K562 (cell line): Measurements from ENCODE around the gene SOX12. TPM values are rescaled to one million over a fixed set of nuclear protein-coding genes. Genes with fewer than 3 reads are reported as not detected.

ENCODE experiments used
- ATAC-seq: fragments of 200-7000 bp; cut with Tn5 transposase; 3 replicates; pipeline ENCODE4 v1.9.1; 2020; ENCODE audit warnings: moderate library complexity
- BruUV-seq: library from RNA; stranded (reverse); fragments of 400-500 nt; replicated peaks from 2 replicates; lab custom pipeline; 2021; lab: Mats Ljungman, UMichigan
- CTCF ChIA-PET: fragments of 300-600 bp; formaldehyde crosslinking; extraction: SDS; loops from one replicate; lab custom pipeline; 2021; ENCODE audit warnings: low intra/inter-chr PET ratio; lab: Yijun Ruan, JAX
- POLR2A ChIA-PET: fragments of 300-600, 350-650 bp; sonication (Branson Sonifier 250); formaldehyde crosslinking; extraction: SDS; loops from one replicate; lab custom pipeline; 2021; ENCODE audit warnings: antibody characterized with exemption, inconsistent platforms; lab: Yijun Ruan, JAX
- DNase-seq, 4 experiments: peaks; one replicate each; pipeline versions ENCODE4 v3.0.0 to v3.0.0-alpha.2; 2011 to 2018; ENCODE audit warnings: low spot score in 3 of 4, mixed read lengths in 3 of 4; ENCODE audit errors: extremely low read depth in 1 of 4
- FAIRE-seq: peaks from 2 replicates; lab custom pipeline; 2011; peaks lifted over from hg19 to GRCh38; lab: Jason Lieb, UNC
- H2AFZ ChIP-seq: 2 replicates; pipeline ENCODE4 v1.6.0; 2011; ENCODE audit warnings: low read depth, low read length, control low read depth, inconsistent platforms
- H3K27ac ChIP-seq: fragments of 200-600 bp; 3 replicates; pipeline ENCODE4 v1.8.0; 2011; ENCODE audit warnings: low read depth, mild to moderate bottlenecking, control low read depth, inconsistent platforms, low read length, moderate library complexity, mixed read lengths; ENCODE audit errors: extremely low read depth
- H3K27me3 ChIP-seq, 2 experiments: fragments of 300-600 bp in 1 of 2; 2 replicates in 1 of 2; 3 replicates in 1 of 2; pipeline versions ENCODE4 v1.6.0 to v1.8.0; 2011; ENCODE audit warnings: inconsistent platforms in 2 of 2, low read length in 2 of 2, mild to moderate bottlenecking in 1 of 2, mixed read lengths in 1 of 2, moderate library complexity in 1 of 2; ENCODE audit not compliant: control insufficient read depth in 2 of 2, insufficient read depth in 2 of 2
- H3K36me3 ChIP-seq: fragments of 300-600 bp; 3 replicates; pipeline ENCODE4 v1.8.0; 2011; ENCODE audit warnings: mild to moderate bottlenecking, low read length, inconsistent platforms; ENCODE audit not compliant: control insufficient read depth, insufficient read depth
- H3K4me1 ChIP-seq, 2 experiments: fragments of 200-600 bp in 1 of 2; replicated peaks in 1 of 2; 2 replicates in 1 of 2; 3 replicates in 1 of 2; pipeline versions ENCODE4 v1.5.1 to v1.8.0; 2011; ENCODE audit warnings: inconsistent platforms in 2 of 2, low read length in 2 of 2, mild to moderate bottlenecking in 1 of 2, mixed read lengths in 1 of 2, moderate library complexity in 1 of 2; ENCODE audit not compliant: control insufficient read depth in 2 of 2, insufficient read depth in 2 of 2
- H3K4me2 ChIP-seq: 2 replicates; pipeline ENCODE4 v1.6.1; 2011; ENCODE audit warnings: low read length, control low read depth, inconsistent platforms, mixed read lengths; ENCODE audit not compliant: insufficient read depth
- H3K4me3 ChIP-seq: fragments of 200-600 bp; sonication (generic), shearing (Covaris generic); 2 replicates; pipeline ENCODE4 v1.5.1; 2016; ENCODE audit warnings: control low read depth, inconsistent platforms
- H3K79me2 ChIP-seq: fragments of 200-600 bp; 3 replicates; pipeline ENCODE4 v1.8.0; 2011; ENCODE audit warnings: low read length, inconsistent platforms; ENCODE audit not compliant: control insufficient read depth, insufficient read depth
- H3K9ac ChIP-seq, 2 experiments: 2 replicates each; pipeline versions ENCODE4 v1.6.0 to v1.6.1; 2011; ENCODE audit warnings: low read depth in 2 of 2, low read length in 2 of 2, control low read depth in 1 of 2, inconsistent platforms in 1 of 2, mild to moderate bottlenecking in 1 of 2, mixed read lengths in 1 of 2; ENCODE audit not compliant: insufficient read depth in 1 of 2
- H3K9me1 ChIP-seq: one replicate; pipeline ENCODE4 v1.6.0; 2011; ENCODE audit warnings: inconsistent platforms, mild to moderate bottlenecking, low read length, moderate library complexity; ENCODE audit not compliant: control insufficient read depth, insufficient read depth
- H3K9me3 ChIP-seq: replicated peaks from 2 replicates; pipeline ENCODE4 v1.5.1; 2011; ENCODE audit warnings: low read depth, low read length, inconsistent platforms; ENCODE audit not compliant: control insufficient read depth, insufficient read depth
- H4K20me1 ChIP-seq: replicated peaks from 2 replicates; pipeline ENCODE4 v1.6.1; 2011; ENCODE audit warnings: low read length, inconsistent platforms, mixed read lengths; ENCODE audit not compliant: control insufficient read depth, insufficient read depth
- ILK ChIP-seq: fragments of 450-650 bp; IDR thresholded peaks from 2 replicates; pipeline ENCODE4 v1.6.1; 2016; ENCODE audit warnings: missing genetic modification characterization, low read depth, mild to moderate bottlenecking, missing compliant biosample characterization, moderate library complexity, borderline replicate concordance
- KLF6 ChIP-seq: fragments of 250-450 bp; sonication (Bioruptor Pico); IDR thresholded peaks from 2 replicates; pipeline ENCODE4 v1.4.0; 2020; ENCODE audit warnings: mild to moderate bottlenecking, moderate library complexity, borderline replicate concordance
- MAZ ChIP-seq, 2 experiments: fragments of 450-650 bp in 1 of 2; sonication (generic) in 1 of 2; formaldehyde crosslinking; IDR thresholded peaks in 1 of 2; conservative IDR thresholded peaks in 1 of 2; 2 replicates each; pipeline versions ENCODE4 v1.4.0 to v1.5.0; 2020; ENCODE audit warnings: mild to moderate bottlenecking in 1 of 2, missing genetic modification reagents in 1 of 2
- MCM5 ChIP-seq: fragments of 450-650 bp; IDR thresholded peaks from 2 replicates; pipeline ENCODE4 v1.6.1; 2016; ENCODE audit warnings: low read depth
- NRF1 ChIP-seq, 2 experiments: fragments of 450-650 bp; IDR thresholded peaks in 1 of 2; conservative IDR thresholded peaks in 1 of 2; 2 replicates each; pipeline ENCODE4 v1.6.1; 2014; ENCODE audit warnings: mild to moderate bottlenecking in 2 of 2
- PHF8 ChIP-seq: fragments of 200-600 bp; sonication (generic); IDR thresholded peaks from 2 replicates; pipeline ENCODE4 v1.6.1; 2012; ENCODE audit warnings: mixed run types, mild to moderate bottlenecking, inconsistent platforms, low read length, moderate library complexity, borderline replicate concordance
- PTBP1 ChIP-seq: fragments of 200-400 bp; formaldehyde crosslinking; IDR thresholded peaks from 2 replicates; pipeline ENCODE4 v1.6.1; 2017; ENCODE audit warnings: low read depth, low read length
- STAT5B ChIP-seq: fragments of 250-450 bp; sonication (Bioruptor Pico); IDR thresholded peaks from 2 replicates; pipeline ENCODE4 v1.8.0; 2021; ENCODE audit warnings: mild to moderate bottlenecking, inconsistent platforms
- WGBS: fragments of 100-300 bp; shearing (Covaris generic); methylation state at CpG from one replicate; pipeline ENCODE4 v1.1.6; 2016; ENCODE audit warnings: low coverage, mixed read lengths; ENCODE audit not compliant: insufficient coverage; ENCODE audit errors: missing lambda C conversion rate; 5-methylcytosine and 5-hydroxymethylcytosine counted together
- in situ Hi-C: fragments of 300-500 bp; cut with MboI; formaldehyde crosslinking; loops from 4 replicates; pipeline ENCODE4 v1.15.0; 2018; ENCODE audit warnings: inconsistent platforms, mixed read lengths
- intact Hi-C: fragments of 100-400 bp; cut with micrococcal nuclease; formaldehyde crosslinking; loops from 2 replicates; pipeline ENCODE4 v1.14.2; 2022
- polyA plus RNA-seq, 8 experiments: library from polyadenylated mRNA; depleted of rRNA in 4 of 8; stranded (reverse) in 5 of 8; unstranded in 3 of 8; fragments of >200 nt; fragmentation: Nextera tagmentation in 2 of 8; fragmentation: Illumina TruSeq in 1 of 8; extraction: Ambion mirVana in 2 of 8; extraction: Trizol in 1 of 8; gene quantifications; 2 replicates each; pipeline versions ENCODE4 v1.2.1 to v1.2.3, GENCODE V29; 2011 to 2014; ENCODE audit warnings: inconsistent platforms in 1 of 8, missing spikeins in 1 of 8
- total RNA-seq, 7 experiments: library from RNA; depleted of rRNA in 6 of 7; stranded (reverse); fragments of >200 nt in 6 of 7; fragmentation: Illumina TruSeq in 2 of 7; extraction: Trizol in 2 of 7; gene quantifications; 2 replicates each; pipeline versions ENCODE4 v1.2.1 to v1.2.3, GENCODE V29; 2011 to 2021; ENCODE audit warnings: low replicate concordance in 1 of 7
- TF ChIP-seq, protein P1 (sequence below): sonication (generic); formaldehyde crosslinking; IDR thresholded peaks from 2 replicates; pipeline ENCODE4 v1.8.0; 2022; ENCODE audit warnings: missing genetic modification reagents, mild to moderate bottlenecking, borderline replicate concordance
- TF ChIP-seq, protein P2 (sequence below): fragments of 450-650 bp; formaldehyde crosslinking; IDR thresholded peaks from 2 replicates; pipeline ENCODE4 v1.4.0; 2020; ENCODE audit warnings: mild to moderate bottlenecking
- TF ChIP-seq, protein P3 (sequence below): sonication (generic); formaldehyde crosslinking; IDR thresholded peaks from 2 replicates; pipeline ENCODE4 v1.8.0; 2022; ENCODE audit warnings: mild to moderate bottlenecking, missing genetic modification reagents
- TF ChIP-seq, protein P4 (sequence below), 2 experiments: IDR thresholded peaks; 2 replicates each; pipeline ENCODE4 v1.6.1; 2011; ENCODE audit warnings: borderline replicate concordance in 1 of 2, control low read depth in 1 of 2, low read depth in 1 of 2, low read length in 1 of 2, mild to moderate bottlenecking in 1 of 2, mixed read lengths in 1 of 2, moderate library complexity in 1 of 2; ENCODE audit not compliant: insufficient read depth in 1 of 2, insufficient read length in 1 of 2, poor library complexity in 1 of 2, severe bottlenecking in 1 of 2; ENCODE audit errors: extremely low read depth in 1 of 2

Gene SOX12
- total and polyA plus RNA-seq, 9 of the 15 experiments (the other 6 are each of a cell fraction or from before 2014, with no cell fraction given), result 0.42 to 26.3 (median 2.6) TPM

DNA sequence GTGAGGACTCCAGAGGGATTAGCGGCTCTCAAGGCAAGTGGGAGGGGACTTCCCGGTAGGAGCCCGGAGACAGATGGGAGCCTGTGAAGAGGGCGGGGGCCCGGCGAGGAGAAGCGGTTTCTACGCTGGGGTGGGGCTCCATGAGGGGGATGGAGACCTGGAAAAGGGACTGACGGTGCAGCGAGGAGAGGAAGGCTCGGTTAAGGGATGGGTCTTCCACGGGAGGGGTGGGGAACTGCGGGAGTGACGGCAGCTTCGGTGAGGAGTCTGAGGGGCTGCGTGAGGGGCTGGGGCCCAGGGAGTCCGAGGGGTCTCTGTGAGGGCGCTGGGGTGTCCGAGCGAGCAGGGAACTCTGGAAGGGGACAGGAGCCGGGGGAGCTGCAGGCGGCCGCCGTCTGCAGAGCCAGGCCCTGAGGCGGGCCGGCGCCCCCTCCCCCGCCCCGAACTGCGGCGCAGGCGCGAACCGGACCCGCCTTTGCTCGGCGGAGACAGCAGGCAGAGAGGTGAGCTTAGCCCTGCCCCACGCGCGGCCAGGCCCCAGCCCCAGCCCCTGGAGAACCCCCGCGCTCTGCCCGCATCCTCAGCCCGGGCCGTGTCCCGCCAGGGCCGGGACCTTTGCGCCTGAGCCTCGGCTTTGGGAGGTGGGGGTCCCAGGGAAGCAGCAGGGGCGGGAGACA is 21.4 kb downstream of the SOX12 start, which contains the start of gene NRSN2:
TSS of gene NRSN2 (plus strand) at position 472 of the 677 bp plus-strand sequence. CDS start 2,533 bp downstream, outside the sequence.
- FAIRE-seq, result no peak
- peak within 1 kb of the TSS; percentile 96 for H3K27ac ChIP-seq
- no peak for TF ChIP-seq STAT5B
- TF ChIP-seq KLF6 (CRISPR knock-in tag), result no peak
- TF ChIP-seq, protein P1, sequence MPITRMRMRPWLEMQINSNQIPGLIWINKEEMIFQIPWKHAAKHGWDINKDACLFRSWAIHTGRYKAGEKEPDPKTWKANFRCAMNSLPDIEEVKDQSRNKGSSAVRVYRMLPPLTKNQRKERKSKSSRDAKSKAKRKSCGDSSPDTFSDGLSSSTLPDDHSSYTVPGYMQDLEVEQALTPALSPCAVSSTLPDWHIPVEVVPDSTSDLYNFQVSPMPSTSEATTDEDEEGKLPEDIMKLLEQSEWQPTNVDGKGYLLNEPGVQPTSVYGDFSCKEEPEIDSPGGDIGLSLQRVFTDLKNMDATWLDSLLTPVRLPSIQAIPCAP, result no peak
- TF ChIP-seq MAZ (CRISPR knock-in tag; conservative IDR thresholded peaks at IDR 0.05 in 1 of 2, IDR thresholded peaks at IDR 0.05 in 1 of 2), result peak in 1 of 2 experiments; percentile 69; a peak in 2 of 4 replicates
- no peak for TF ChIP-seq MCM5
- TF ChIP-seq, protein P2, sequence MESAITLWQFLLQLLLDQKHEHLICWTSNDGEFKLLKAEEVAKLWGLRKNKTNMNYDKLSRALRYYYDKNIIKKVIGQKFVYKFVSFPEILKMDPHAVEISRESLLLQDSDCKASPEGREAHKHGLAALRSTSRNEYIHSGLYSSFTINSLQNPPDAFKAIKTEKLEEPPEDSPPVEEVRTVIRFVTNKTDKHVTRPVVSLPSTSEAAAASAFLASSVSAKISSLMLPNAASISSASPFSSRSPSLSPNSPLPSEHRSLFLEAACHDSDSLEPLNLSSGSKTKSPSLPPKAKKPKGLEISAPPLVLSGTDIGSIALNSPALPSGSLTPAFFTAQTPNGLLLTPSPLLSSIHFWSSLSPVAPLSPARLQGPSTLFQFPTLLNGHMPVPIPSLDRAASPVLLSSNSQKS (CRISPR knock-in tag), result no peak
- no peak for TF ChIP-seq ILK (tag)
- TF ChIP-seq, protein P3, sequence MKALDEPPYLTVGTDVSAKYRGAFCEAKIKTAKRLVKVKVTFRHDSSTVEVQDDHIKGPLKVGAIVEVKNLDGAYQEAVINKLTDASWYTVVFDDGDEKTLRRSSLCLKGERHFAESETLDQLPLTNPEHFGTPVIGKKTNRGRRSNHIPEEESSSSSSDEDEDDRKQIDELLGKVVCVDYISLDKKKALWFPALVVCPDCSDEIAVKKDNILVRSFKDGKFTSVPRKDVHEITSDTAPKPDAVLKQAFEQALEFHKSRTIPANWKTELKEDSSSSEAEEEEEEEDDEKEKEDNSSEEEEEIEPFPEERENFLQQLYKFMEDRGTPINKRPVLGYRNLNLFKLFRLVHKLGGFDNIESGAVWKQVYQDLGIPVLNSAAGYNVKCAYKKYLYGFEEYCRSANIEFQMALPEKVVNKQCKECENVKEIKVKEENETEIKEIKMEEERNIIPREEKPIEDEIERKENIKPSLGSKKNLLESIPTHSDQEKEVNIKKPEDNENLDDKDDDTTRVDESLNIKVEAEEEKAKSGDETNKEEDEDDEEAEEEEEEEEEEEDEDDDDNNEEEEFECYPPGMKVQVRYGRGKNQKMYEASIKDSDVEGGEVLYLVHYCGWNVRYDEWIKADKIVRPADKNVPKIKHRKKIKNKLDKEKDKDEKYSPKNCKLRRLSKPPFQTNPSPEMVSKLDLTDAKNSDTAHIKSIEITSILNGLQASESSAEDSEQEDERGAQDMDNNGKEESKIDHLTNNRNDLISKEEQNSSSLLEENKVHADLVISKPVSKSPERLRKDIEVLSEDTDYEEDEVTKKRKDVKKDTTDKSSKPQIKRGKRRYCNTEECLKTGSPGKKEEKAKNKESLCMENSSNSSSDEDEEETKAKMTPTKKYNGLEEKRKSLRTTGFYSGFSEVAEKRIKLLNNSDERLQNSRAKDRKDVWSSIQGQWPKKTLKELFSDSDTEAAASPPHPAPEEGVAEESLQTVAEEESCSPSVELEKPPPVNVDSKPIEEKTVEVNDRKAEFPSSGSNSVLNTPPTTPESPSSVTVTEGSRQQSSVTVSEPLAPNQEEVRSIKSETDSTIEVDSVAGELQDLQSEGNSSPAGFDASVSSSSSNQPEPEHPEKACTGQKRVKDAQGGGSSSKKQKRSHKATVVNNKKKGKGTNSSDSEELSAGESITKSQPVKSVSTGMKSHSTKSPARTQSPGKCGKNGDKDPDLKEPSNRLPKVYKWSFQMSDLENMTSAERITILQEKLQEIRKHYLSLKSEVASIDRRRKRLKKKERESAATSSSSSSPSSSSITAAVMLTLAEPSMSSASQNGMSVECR (CRISPR knock-in tag), result 0 out of 2 replicates have a peak, but pooled peaks have one; percentile 31
- peak; percentile 29; the same call in 1 of the 2 replicates for TF ChIP-seq PHF8
- TF ChIP-seq NRF1 (conservative IDR thresholded peaks at IDR 0.05 in 1 of 2, IDR thresholded peaks at IDR 0.05 in 1 of 2), result peak; percentile 83 to 85
- TF ChIP-seq PTBP1, result no peak
- TF ChIP-seq, protein P4, sequence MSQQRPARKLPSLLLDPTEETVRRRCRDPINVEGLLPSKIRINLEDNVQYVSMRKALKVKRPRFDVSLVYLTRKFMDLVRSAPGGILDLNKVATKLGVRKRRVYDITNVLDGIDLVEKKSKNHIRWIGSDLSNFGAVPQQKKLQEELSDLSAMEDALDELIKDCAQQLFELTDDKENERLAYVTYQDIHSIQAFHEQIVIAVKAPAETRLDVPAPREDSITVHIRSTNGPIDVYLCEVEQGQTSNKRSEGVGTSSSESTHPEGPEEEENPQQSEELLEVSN (IDR thresholded peaks at IDR 0.05; ENCODE audit: borderline replicate concordance in 1 of 2, extremely low read depth in 1 of 2, insufficient read depth in 1 of 2, insufficient read length in 1 of 2, low read depth in 1 of 2, low read length in 1 of 2, poor library complexity in 1 of 2, severe bottlenecking in 1 of 2), result peak in 1 of 2 experiments; percentile 59

More for the DNA sequence above, 21.4 kb downstream of the SOX12 start, which contains the start of gene NRSN2:
- Histone ChIP-seq H3K27me3 (no peaks in the 10 kb centered on the region), H3K9me1 (no peaks in the 10 kb centered on the region), H3K4me1 (peaks cover 15 to 36% of the 10 kb centered on the region in 2 experiments), H3K4me2 (peak within 1 kb of the TSS; percentile 90), H3K79me2 (peaks cover 25% of the 10 kb centered on the region), H3K9ac (peak within 1 kb of the TSS; percentile 79 to 92), H3K4me3 (peak within 1 kb of the TSS; percentile 59), H2AFZ (peak within 1 kb of the TSS; percentile 87), H3K36me3 (peaks cover 24% of the 10 kb centered on the region), H4K20me1 (no peaks in the 10 kb centered on the region), H3K9me3 (peaks cover 10% of the 10 kb centered on the region)
- ATAC-seq (peak; percentile 83), DNase-seq (peak; percentile 72 to 77 (median 74))
- intact Hi-C loops (no loop called here), in situ Hi-C loops (no loop called here)
- WGBS, result 1% methylated on average over 14 of the region's 50 CpGs
- ChIA-PET POLR2A (interaction anchor here (0.5 to 1.9 kb wide), 17 partner anchors 14 to 168 kb away, joined by 3 to 13 read pairs (median 3); partner anchors contain the start of gene TRIB3), CTCF (no interaction called here)
- no TSS peak for BruUV-seq
